Pancreas (tissue), 10 donors: ENCODE data around the gene SVOP. TPM values are rescaled to one million over a fixed set of nuclear protein-coding genes. Genes with fewer than 3 reads are reported as not detected.
A peak's percentile ranks its signal among the peaks of the same experiment; 100 is the strongest.
"Not testable (repeated sequence)": the region's sequence is repeated elsewhere in the genome, so short reads cannot be mapped to it uniquely, and the experiment has no call there.

Experiments
- ATAC-seq, 4 donors: fragments of 200-7000 bp; cut with Tn5 transposase; one replicate each; pipeline versions ENCODE4 v1.8.0 to v1.9.1; 2020; ENCODE audit warnings: mild to moderate bottlenecking in 4 of 4, moderate library complexity in 4 of 4
- DNase-seq, 6 donors: peaks; one replicate each; pipeline ENCODE4 v3.0.0-alpha.2; 2020
- FAIRE-seq: peaks from 2 replicates; lab custom pipeline; 2012; peaks lifted over from hg19 to GRCh38; lab: Jason Lieb, UNC
- H3K27ac ChIP-seq, 4 donors: fragments of 200-600 bp; sonication (generic); 1 replicate in 3 of 4; 2 replicates in 1 of 4; pipeline versions ENCODE4 v1.5.0 to v1.8.0; 2020
- H3K27me3 ChIP-seq, 4 donors: fragments of 200-600 bp; one replicate each; pipeline ENCODE4 v1.8.0; 2021
- H3K36me3 ChIP-seq, 3 donors: fragments of 200-600 bp; sonication (generic) in 1 of 3; one replicate each; pipeline versions ENCODE4 v1.5.0 to v1.8.0; 2020 to 2021
- H3K4me1 ChIP-seq, 3 donors: fragments of 200-600 bp; one replicate each; pipeline ENCODE4 v1.8.0; 2021
- H3K4me3 ChIP-seq, 4 donors: fragments of 200-600 bp; sonication (generic) in 2 of 4; one replicate each; pipeline versions ENCODE4 v1.5.0 to v1.8.0; 2020 to 2021
- H3K9me3 ChIP-seq, 4 donors: fragments of 200-600 bp; one replicate each; pipeline ENCODE4 v1.8.0; 2021
- CTCF ChIP-seq, 4 donors: fragments of 200-600 bp; sonication (generic) in 3 of 4; IDR thresholded peaks; one replicate each; pipeline versions ENCODE4 v1.5.0 to v1.8.0; 2021; ENCODE audit warnings: antibody characterized with exemption in 4 of 4
- WGBS, 2 donors: extraction: QIAGEN DNeasy Blood & Tissue Kit; methylation state at CpG; one replicate each; pipeline ENCODE4 v1.1.7; 2013; 5-methylcytosine and 5-hydroxymethylcytosine counted together
- intact Hi-C, 3 donors: fragments of 100-400 bp; cut with DNase I; formaldehyde crosslinking; loops; one replicate each; pipeline versions ENCODE4 v1.11.1 to v1.14.2; 2022
- polyA plus RNA-seq, 2 donors: library from polyadenylated mRNA; stranded (reverse); fragments of 200-250 nt; gene quantifications; one replicate each; pipeline ENCODE4 v1.2.3, GENCODE V29; 2013
- total RNA-seq, 6 donors: library from RNA; stranded (reverse); fragmentation: NEBNext Ultra II Directional in 4 of 6; extraction: Animal tissue kit (Norgen Biotek cat#: 25700) in 4 of 6; gene quantifications; one replicate each; pipeline versions ENCODE4 v1.2.1 to v1.2.4, GENCODE V29; 2021 to 2023
- donor health status: healthy with polysubstance abuse.
- donor health status: DM: no; HTN: no; CAD: no; lungs with moderate emphysema.
- donor health status: DM: no; HTN: no; CAD: no.
- donor health status: control.
- donor health status: control.
- donor health status: Bipolar disorder and iron deficiency.
- donor health status: DM: yes; HTN: yes; CAD: no.
- donor health status: DM: no; HTN: no; CAD: no.
- donor health status: DM: no; HTN: no; CAD: no.
- donor health status: DM: yes; HTN: yes; CAD: no.

The SVOP gene
- total and polyA plus RNA-seq, 8 donors, result 0.13 to 4.3 (median 0.88) TPM

- Histone ChIP-seq H3K27me3 (no peaks in the 10 kb centered on the region), H3K27ac (no peak overlapping the region), H3K4me1 (no peaks in the 10 kb centered on the region), H3K4me3 (no peak overlapping the region), H3K36me3 (no peaks in the 10 kb centered on the region), H3K9me3 (no peaks in the 10 kb centered on the region)
- ATAC-seq (no peak), FAIRE-seq (no peak), DNase-seq (no peak)
- TF ChIP-seq CTCF (IDR thresholded peaks at IDR 0.05), result no peak
- WGBS, 2 donors, result 35 to 43% methylated on average over 2 of the region's 2 CpGs
- intact Hi-C loops, result no loop called here
Measured at GRCh38 chr12:109029411-109029810, 8.5 kb upstream of the SVOP start.

DNA sequence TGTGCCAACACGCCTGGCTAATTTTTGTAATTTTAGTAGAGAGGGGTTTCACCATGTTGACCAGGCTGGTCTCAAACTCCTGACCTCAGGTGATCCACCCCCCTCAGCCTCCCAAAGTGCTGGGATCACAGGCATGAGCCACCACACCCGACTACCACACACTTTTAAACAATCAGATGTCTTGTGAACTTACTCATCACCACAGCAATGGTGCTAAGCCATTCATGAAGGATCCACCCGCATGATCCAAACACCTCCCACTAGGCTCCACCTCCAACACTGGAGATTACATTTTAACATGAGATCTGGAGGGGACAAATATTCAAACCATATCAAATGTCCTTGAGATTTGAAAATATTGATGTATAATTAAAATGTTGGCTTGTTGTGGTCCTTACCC, 7.8 kb upstream of the SVOP start:
- DNase-seq, intact Hi-C loops, H3K4me3 ChIP-seq, H3K27me3 ChIP-seq, H3K4me1 ChIP-seq, H3K27ac ChIP-seq, FAIRE-seq, H3K36me3 ChIP-seq, H3K9me3 ChIP-seq, ATAC-seq: not testable (repeated sequence)
- WGBS, 2 donors, result 33% methylated on average over 3 of the region's 3 CpGs

- no peak for ATAC-seq
- TF ChIP-seq CTCF (IDR thresholded peaks at IDR 0.05), result no peak
- FAIRE-seq, result no peak
- no peak for DNase-seq
- intact Hi-C loops, result no loop called here
- 15 to 27% methylated on average over 1 of the region's 1 CpG for WGBS, 2 donors
- Histone ChIP-seq H3K27ac (no peak overlapping the region), H3K27me3 (no peaks in the 10 kb centered on the region), H3K4me3 (no peak overlapping the region), H3K4me1 (no peaks in the 10 kb centered on the region), H3K36me3 (no peaks in the 10 kb centered on the region), H3K9me3 (no peaks in the 10 kb centered on the region)
Measured at GRCh38 chr12:109027767-109028166, 6.9 kb upstream of the SVOP start.

GRCh38 chr12:109020146-109020795, 597 bp downstream of the SVOP start:
- no peak for TF ChIP-seq CTCF (IDR thresholded peaks at IDR 0.05)
- H3K4me1 ChIP-seq, result no peaks in the 10 kb centered on the region
- intact Hi-C loops, result no loop called here
- no peaks in the 10 kb centered on the region for H3K36me3 ChIP-seq
- H3K27ac ChIP-seq, result no peak overlapping the region
- DNase-seq, result no peak
- WGBS, 2 donors, result 52 to 53% methylated on average over 7 of the region's 7 CpGs
- ATAC-seq, result peak in 1 of 4 donors; percentile 39
- H3K9me3 ChIP-seq, result no peaks in the 10 kb centered on the region
- no peak overlapping the region for H3K4me3 ChIP-seq
- no peaks in the 10 kb centered on the region for H3K27me3 ChIP-seq
- FAIRE-seq, result no peak

DNA sequence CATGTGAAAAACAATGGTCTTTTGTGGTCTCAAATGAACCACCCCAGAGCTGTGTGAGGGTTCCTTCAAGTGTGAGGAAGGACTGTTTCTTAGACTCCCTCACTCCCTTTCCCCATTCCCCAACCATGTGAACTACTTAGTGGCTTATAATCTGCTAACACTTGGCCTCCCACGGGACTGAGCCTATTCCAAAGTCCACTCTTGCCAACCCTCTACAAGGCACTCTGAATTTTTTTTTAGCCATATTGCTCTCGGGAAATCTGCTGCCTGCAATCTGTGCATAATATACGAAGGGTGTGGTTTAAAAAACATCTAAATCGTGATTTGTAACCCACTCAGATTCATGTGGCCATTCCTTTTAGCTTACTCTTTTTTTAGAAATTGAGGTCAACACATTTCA, 2.6 kb downstream of the SVOP start:
- H3K27me3 ChIP-seq, result no peaks in the 10 kb centered on the region
- H3K4me3 ChIP-seq, result no peak overlapping the region
- DNase-seq (no peak), FAIRE-seq (no peak), ATAC-seq (no peak)
- no peaks in the 10 kb centered on the region for H3K4me1 ChIP-seq
- H3K9me3 ChIP-seq, result no peaks in the 10 kb centered on the region
- no peaks in the 10 kb centered on the region for H3K36me3 ChIP-seq
- H3K27ac ChIP-seq, result no peak overlapping the region
- TF ChIP-seq CTCF (IDR thresholded peaks at IDR 0.05), result no peak
- intact Hi-C loops, result no loop called here
- 40 to 49% methylated on average over 4 of the region's 4 CpGs for WGBS, 2 donors
